Astrocyte of the cerebellum (primary cell): Measurements from ENCODE around the gene YIF1A.

ENCODE experiments used
- DNase-seq: peaks from one replicate; pipeline ENCODE4 v3.0.0-alpha.2; 2011; ENCODE audit warnings: low read depth
- H3K4me3 ChIP-seq: 2 replicates; pipeline ENCODE4 v1.5.1; 2011; ENCODE audit warnings: mild to moderate bottlenecking, low read depth, low read length, moderate library complexity
- CTCF ChIP-seq: IDR thresholded peaks from 2 replicates; pipeline ENCODE4 v1.5.1; 2012; ENCODE audit warnings: low read length, low read depth, moderate library complexity, mild to moderate bottlenecking; ENCODE audit errors: missing control alignments
- in situ Hi-C: cut with HindIII; loops from 2 replicates; pipeline ENCODE4 v1.10.0; 2017; ENCODE audit warnings: low sequenced_read_pairs

Gene YIF1A

GRCh38 chr11:66291303-66291705 lies 2.4 kb upstream of the YIF1A start:
- in situ Hi-C loops: no loop called here
- DNase-seq: no peak
- TF ChIP-seq CTCF: no peak
- no peak overlapping the region for H3K4me3 ChIP-seq

- no peak for TF ChIP-seq CTCF
- no peak overlapping the region for H3K4me3 ChIP-seq
These were observed 1.3 kb upstream of the YIF1A start for GRCh38 chr11:66290330-66290621.

GRCh38 chr11:66289548-66290329 lies 796 bp upstream of the YIF1A start:
- peak; percentile 59 for DNase-seq

More at GRCh38 chr11:66290330-66290621, 1.3 kb upstream of the YIF1A start:
- in situ Hi-C loops: no loop called here
- no peak for DNase-seq

GRCh38 chr11:66287889-66288670 lies 863 bp downstream of the YIF1A start:
- no peak for DNase-seq
- H3K4me3 ChIP-seq: peak overlapping the region; percentile 86
- TF ChIP-seq CTCF: no peak
- in situ Hi-C loops: no loop called here

More at GRCh38 chr11:66289548-66290329, 796 bp upstream of the YIF1A start:
- H3K4me3 ChIP-seq: peak overlapping the region; percentile 86
- in situ Hi-C loops: no loop called here
- TF ChIP-seq CTCF: no peak

GRCh38 chr11:66287211-66287888 lies 1.6 kb downstream of the YIF1A start:
- no peak for DNase-seq
- no peak for TF ChIP-seq CTCF
- in situ Hi-C loops: no loop called here
- H3K4me3 ChIP-seq: peak overlapping the region; percentile 86

- no peak overlapping the region for H3K4me3 ChIP-seq
- TF ChIP-seq CTCF: no peak
- no peak for DNase-seq
- in situ Hi-C loops: no loop called here
These were observed 2.2 kb downstream of the YIF1A start for GRCh38 chr11:66286699-66287098.
